Measurements from ENCODE around the gene GAPVD1. TPM values are rescaled to one million over a fixed set of nuclear protein-coding genes. Genes with fewer than 3 reads are reported as not detected.

The GAPVD1 gene
- total and polyA plus RNA-seq, 2 of the 8 experiments (the other 6 are each of a cell fraction or from before 2014, with no cell fraction given), result 5.5 to 40.5 TPM

GRCh38 chr9:125302241-125302640 is 40.6 kb downstream of the GAPVD1 start:
- no peak overlapping the region for H3K23ac ChIP-seq (ENCODE audit: insufficient read length)
- H3K4me1 ChIP-seq (replicated peaks in 1 of 4; ENCODE audit: control insufficient read depth in 3 of 4, insufficient read depth in 4 of 4, low read length in 3 of 4), result no peaks in the 10 kb centered on the region
- no peak overlapping the region for H4K8ac ChIP-seq (ENCODE audit: extremely low read depth, insufficient read depth, low read length)
- no peak overlapping the region for H3K4ac ChIP-seq (replicated peaks; ENCODE audit: insufficient read length, low read depth, low read length)
- no peak overlapping the region for H2BK12ac ChIP-seq (ENCODE audit: low read depth, low read length)
- ChIA-PET CTCF (ENCODE audit: partially characterized antibody) (interaction anchor here (0.5 to 1.2 kb wide), 3 partner anchors 22 to 364 kb away, joined by 3 read pairs; no protein-coding TSS in a partner anchor), POLR2A (ENCODE audit: partially characterized antibody) (interaction anchor here (0.9 kb wide), 1 partner anchor 61 kb away, joined by 3 read pairs; the partner anchor contains the start of gene HSPA5)
- peaks cover 0 to 1% of the 10 kb centered on the region in 2 experiments for H4K20me1 ChIP-seq (replicated peaks in 1 of 2; ENCODE audit: control insufficient read depth in 1 of 2, insufficient read depth in 2 of 2, low read length in 2 of 2)
- no peak overlapping the region for H3K9ac ChIP-seq (replicated peaks in 1 of 4; ENCODE audit: extremely low read depth in 1 of 4, low read depth in 3 of 4, low read length in 3 of 4)
- no peak overlapping the region for H4K5ac ChIP-seq (ENCODE audit: insufficient read length, low read depth, low read length)
- no peak overlapping the region for H3K4me2 ChIP-seq (ENCODE audit: insufficient read depth in 1 of 2, low read depth in 2 of 2, low read length in 2 of 2)
- H3K79me1 ChIP-seq (ENCODE audit: low read depth, low read length), result no peaks in the 10 kb centered on the region
- no peak for FAIRE-seq
- H3K79me2 ChIP-seq (ENCODE audit: control insufficient read depth in 1 of 2, insufficient read depth in 2 of 2, low read length in 2 of 2), result no peaks in the 10 kb centered on the region
- no peak overlapping the region for H3K27ac ChIP-seq (ENCODE audit: low read depth, low read length)
- no peaks in the 10 kb centered on the region for H3K23me2 ChIP-seq (ENCODE audit: low read depth, low read length)
- H3K18ac ChIP-seq (ENCODE audit: extremely low read depth, low read length), result no peak overlapping the region
- H3K27me3 ChIP-seq (replicated peaks in 1 of 4; ENCODE audit: control insufficient read depth in 3 of 4, extremely low read depth in 1 of 4, insufficient read depth in 3 of 4, low read length in 3 of 4), result no peaks in the 10 kb centered on the region
- H3K36me3 ChIP-seq (ENCODE audit: control insufficient read depth in 2 of 4, insufficient read depth in 4 of 4, low read length in 3 of 4), result peaks cover 0 to 19% (median 7%) of the 10 kb centered on the region in 4 experiments; a peak in 5 of 8 replicates
- WGBS, 2 experiments (ENCODE audit: extremely low coverage in 1 of 2, insufficient coverage in 1 of 2, insufficient read length in 1 of 2, insufficient replicate concordance in 2 of 2, low coverage in 1 of 2, low lambda C conversion rate in 2 of 2, missing lambda C conversion rate in 1 of 2), result 90% methylated on average over 2 of the region's 2 CpGs; no CpG with 5 or more reads in 1 of the 2 experiments
- H2BK120ac ChIP-seq (replicated peaks; ENCODE audit: low read depth, low read length), result no peak overlapping the region
- H2AFZ ChIP-seq (ENCODE audit: low read length), result no peak overlapping the region
- no peak for DNase-seq (ENCODE audit: low read depth in 1 of 2, low spot score in 2 of 2)
- H2BK15ac ChIP-seq (ENCODE audit: low read length), result no peak overlapping the region
- H3K14ac ChIP-seq (ENCODE audit: insufficient read length), result no peak overlapping the region
- no peak overlapping the region for H2BK5ac ChIP-seq (ENCODE audit: low read depth, low read length)
- H3K9me3 ChIP-seq (ENCODE audit: insufficient read depth in 2 of 2, low read depth in 1 of 2, low read length in 1 of 2), result no peaks in the 10 kb centered on the region
- H4K91ac ChIP-seq (replicated peaks; ENCODE audit: insufficient read length, low read length), result no peak overlapping the region
- no peak overlapping the region for H3K4me3 ChIP-seq (ENCODE audit: extremely low read depth in 1 of 4, insufficient read depth in 2 of 4, low read depth in 3 of 4, low read length in 4 of 4)
- no peak overlapping the region for H2BK20ac ChIP-seq (ENCODE audit: low read length)
- no peak overlapping the region for H3K56ac ChIP-seq (replicated peaks; ENCODE audit: insufficient read length, low read depth, low read length)
- H2AK5ac ChIP-seq (ENCODE audit: low read depth, low read length), result no peak overlapping the region
- TF ChIP-seq SAP30 (IDR thresholded peaks at IDR 0.05; ENCODE audit: insufficient read depth, insufficient replicate concordance, low read length) (no peak), TAF1 (IDR thresholded peaks at IDR 0.05; ENCODE audit: low read depth, low read length) (no peak), SIN3A (conservative IDR thresholded peaks at IDR 0.05 in 1 of 2, IDR thresholded peaks at IDR 0.05 in 1 of 2; ENCODE audit: low read depth in 1 of 2, low read length in 2 of 2) (no peak), MAFK (IDR thresholded peaks at IDR 0.05; ENCODE audit: low read depth, low read length) (no peak), CEBPB (IDR thresholded peaks at IDR 0.05; ENCODE audit: low read depth, low read length) (no peak), KDM5A (IDR thresholded peaks at IDR 0.05; ENCODE audit: low read length) (no peak)
